Common myeloid progenitor, CD34-positive (primary cell): Measurements from ENCODE around the gene ROR2.

Source experiments
- CTCF ChIA-PET: fragments of 350-600 bp; sonication (Branson Sonifier 250); formaldehyde crosslinking; loops from one replicate; lab custom pipeline; 2021; ENCODE audit warnings: antibody characterized with exemption; lab: Charles Lee
- POLR2A ChIA-PET: fragments of 350-600 bp; sonication (Branson Sonifier 250); formaldehyde crosslinking; loops from one replicate; lab custom pipeline; 2021; ENCODE audit warnings: antibody characterized with exemption; lab: Charles Lee
- DNase-seq, 3 donors: peaks; one replicate each; pipeline versions ENCODE4 v3.0.0 to v3.0.0-alpha.2; 2013
- H3K27ac ChIP-seq, 2 experiments: 1 replicate in 1 of 2; 2 replicates in 1 of 2; pipeline ENCODE4 v1.7.0; 2013; ENCODE audit warnings: inconsistent platforms in 2 of 2, low read length in 2 of 2, mild to moderate bottlenecking in 2 of 2, low read depth in 1 of 2, moderate library complexity in 1 of 2; ENCODE audit not compliant: severe bottlenecking in 2 of 2, insufficient read depth in 1 of 2, poor library complexity in 1 of 2
- H3K27me3 ChIP-seq, 5 experiments: replicated peaks in 2 of 5; 1 replicate in 3 of 5; 2 replicates in 2 of 5; pipeline versions ENCODE4 v1.6.1 to v1.7.0; 2013; ENCODE audit warnings: low read length in 4 of 5, mild to moderate bottlenecking in 2 of 5, moderate library complexity in 2 of 5, inconsistent platforms in 1 of 5; ENCODE audit not compliant: insufficient read depth in 5 of 5, control insufficient read depth in 4 of 5
- H3K36me3 ChIP-seq, 4 experiments: 1 replicate in 2 of 4; 2 replicates in 2 of 4; pipeline versions ENCODE4 v1.6.1 to v1.7.0; 2013; ENCODE audit warnings: low read length in 3 of 4, control low read depth in 1 of 4, mild to moderate bottlenecking in 1 of 4; ENCODE audit not compliant: control insufficient read depth in 4 of 4, insufficient read depth in 4 of 4
- H3K4me1 ChIP-seq, 4 experiments: 1 replicate in 3 of 4; 2 replicates in 1 of 4; pipeline versions ENCODE4 v1.6.1 to v1.7.1; 2013; ENCODE audit warnings: low read length in 3 of 4, mild to moderate bottlenecking in 3 of 4, control low read depth in 1 of 4, inconsistent platforms in 1 of 4, moderate library complexity in 1 of 4; ENCODE audit not compliant: control insufficient read depth in 4 of 4, insufficient read depth in 4 of 4; ENCODE audit errors: control extremely low read depth in 1 of 4
- H3K4me3 ChIP-seq, 7 experiments: 1 replicate in 4 of 7; 2 replicates in 3 of 7; pipeline versions ENCODE4 v1.5.1 to v1.7.0; 2013; ENCODE audit warnings: mild to moderate bottlenecking in 7 of 7, low read length in 6 of 7, moderate library complexity in 6 of 7, inconsistent platforms in 2 of 7, low read depth in 2 of 7, control low read depth in 1 of 7; ENCODE audit not compliant: insufficient read depth in 4 of 7, control insufficient read depth in 1 of 7; ENCODE audit errors: extremely low read depth in 1 of 7
- H3K9me3 ChIP-seq, 5 experiments: 1 replicate in 4 of 5; 2 replicates in 1 of 5; pipeline versions ENCODE4 v1.6.1 to v1.7.1; 2013; ENCODE audit warnings: low read length in 4 of 5, mild to moderate bottlenecking in 2 of 5, inconsistent platforms in 1 of 5, low read depth in 1 of 5, moderate library complexity in 1 of 5; ENCODE audit not compliant: control insufficient read depth in 4 of 5, insufficient read depth in 2 of 5; ENCODE audit errors: control extremely low read depth in 1 of 5
- WGBS: methylation state at CpG from one replicate; pipeline ENCODE4 v1.1.5; 2013; ENCODE audit not compliant: insufficient coverage; 5-methylcytosine and 5-hydroxymethylcytosine counted together

The ROR2 gene

GRCh38 chr9:91944711-91945110, 5.3 kb downstream of the ROR2 start:
- CTCF ChIA-PET: interaction anchor here (1.1 to 2.2 kb wide), 2 partner anchors 10 to 13 kb away, joined by 3 to 11 read pairs; no protein-coding TSS in a partner anchor
- no peaks in the 10 kb centered on the region for H3K9me3 ChIP-seq
- H3K27me3 ChIP-seq: peaks cover 4 to 51% (median 25%) of the 10 kb centered on the region in 5 experiments
- H3K4me3 ChIP-seq: no peak overlapping the region
- peaks cover 0 to 14% (median 10%) of the 10 kb centered on the region in 4 experiments for H3K4me1 ChIP-seq
- POLR2A ChIA-PET: no interaction called here
- H3K27ac ChIP-seq: no peak overlapping the region
- no peak for DNase-seq
- H3K36me3 ChIP-seq: no peaks in the 10 kb centered on the region
- 100% methylated on average over 5 of the region's 6 CpGs for WGBS

- Histone ChIP-seq H3K9me3 (no peaks in the 10 kb centered on the region), H3K27ac (no peak overlapping the region), H3K4me3 (no peak overlapping the region), H3K36me3 (no peaks in the 10 kb centered on the region), H3K27me3 (peaks cover 4 to 42% (median 22%) of the 10 kb centered on the region in 5 experiments), H3K4me1 (peaks cover 0 to 5% (median 2%) of the 10 kb centered on the region in 4 experiments)
- no peak for DNase-seq
- 93% methylated on average over 5 of the region's 8 CpGs for WGBS
- ChIA-PET CTCF (interaction anchor here (2.2 kb wide), 1 partner anchor 11 kb away, joined by 11 read pairs; no protein-coding TSS in a partner anchor), POLR2A (no interaction called here)
Observed at GRCh38 chr9:91943478-91944470, 6.3 kb downstream of the ROR2 start.

GRCh38 chr9:91942201-91942600, 7.8 kb downstream of the ROR2 start:
- CTCF ChIA-PET: interaction anchor here (0.8 kb wide), 1 partner anchor 12 kb away, joined by 3 read pairs; no protein-coding TSS in a partner anchor

GRCh38 chr9:91939978-91940377, 10.1 kb downstream of the ROR2 start:
- Histone ChIP-seq H3K4me3 (no peak overlapping the region), H3K27ac (no peak overlapping the region), H3K4me1 (no peaks in the 10 kb centered on the region), H3K9me3 (no peaks in the 10 kb centered on the region), H3K36me3 (no peaks in the 10 kb centered on the region), H3K27me3 (peaks cover 0 to 17% (median 0%) of the 10 kb centered on the region in 5 experiments)
- DNase-seq: no peak
- POLR2A ChIA-PET: no interaction called here
- WGBS: 100% methylated on average over 6 of the region's 7 CpGs
- CTCF ChIA-PET: no interaction called here

More at GRCh38 chr9:91942201-91942600, 7.8 kb downstream of the ROR2 start:
- no peaks in the 10 kb centered on the region for H3K9me3 ChIP-seq
- H3K4me1 ChIP-seq: no peaks in the 10 kb centered on the region
- H3K27me3 ChIP-seq: peaks cover 0 to 33% (median 10%) of the 10 kb centered on the region in 5 experiments
- 85% methylated on average over 2 of the region's 5 CpGs for WGBS
- no peak for DNase-seq
- no peak overlapping the region for H3K4me3 ChIP-seq
- no peak overlapping the region for H3K27ac ChIP-seq
- POLR2A ChIA-PET: no interaction called here
- no peaks in the 10 kb centered on the region for H3K36me3 ChIP-seq

DNA sequence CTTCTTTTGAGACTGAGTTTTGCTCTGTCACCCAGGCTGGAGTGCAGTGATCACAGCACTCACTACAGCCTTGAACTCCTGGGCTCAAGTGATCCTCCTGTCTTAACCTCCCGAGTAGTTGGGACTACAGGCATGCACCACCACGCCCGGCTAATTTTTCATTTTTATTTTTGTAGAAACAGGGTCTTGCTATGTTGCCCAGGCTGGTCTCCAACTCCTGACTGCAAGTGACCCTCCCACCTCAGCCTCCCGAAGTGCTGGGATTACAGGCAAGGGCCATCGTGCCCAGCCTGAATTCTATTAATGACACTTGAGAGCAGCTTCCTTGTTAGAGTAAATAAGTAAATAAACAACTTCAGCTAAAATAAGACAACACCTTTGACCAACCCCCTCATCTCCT, 12.3 kb downstream of the ROR2 start:
- H3K27me3 ChIP-seq: peaks cover 0 to 13% (median 0%) of the 10 kb centered on the region in 5 experiments
- POLR2A ChIA-PET: no interaction called here
- no peak overlapping the region for H3K27ac ChIP-seq
- CTCF ChIA-PET: interaction anchor here (1.2 to 3.7 kb wide), 2 partner anchors 12 to 19 kb away, joined by 3 to 12 read pairs; partner anchors contain the start of gene ROR2
- H3K9me3 ChIP-seq: no peaks in the 10 kb centered on the region
- no peaks in the 10 kb centered on the region for H3K4me1 ChIP-seq
- no peaks in the 10 kb centered on the region for H3K36me3 ChIP-seq
- WGBS: 100% methylated on average over 3 of the region's 5 CpGs
- no peak for DNase-seq
- no peak overlapping the region for H3K4me3 ChIP-seq

GRCh38 chr9:91937056-91937455, 13.0 kb downstream of the ROR2 start:
- peaks cover 0 to under 1% (median 0%) of the 10 kb centered on the region in 5 experiments for H3K9me3 ChIP-seq
- DNase-seq: no peak
- ChIA-PET POLR2A (no interaction called here), CTCF (interaction anchor here (0.6 to 3.7 kb wide), 3 partner anchors 13 to 19 kb away, joined by 3 to 12 read pairs (median 3); partner anchors contain the start of gene ROR2)
- no peak overlapping the region for H3K4me3 ChIP-seq
- no peak overlapping the region for H3K27ac ChIP-seq
- H3K4me1 ChIP-seq: no peaks in the 10 kb centered on the region
- no peaks in the 10 kb centered on the region for H3K36me3 ChIP-seq
- 89% methylated on average over 7 of the region's 9 CpGs for WGBS
- H3K27me3 ChIP-seq: peaks cover 0 to 13% (median 0%) of the 10 kb centered on the region in 5 experiments
